IPS-15b (cell line): ENCODE data around the gene ZP2.

Experiments used
- H3K27me3 ChIP-seq: one replicate; pipeline ENCODE4 v1.6.1; 2013; ENCODE audit warnings: low read length; ENCODE audit not compliant: control insufficient read depth, insufficient read depth
- H3K36me3 ChIP-seq: one replicate; pipeline ENCODE4 v1.6.1; 2013; ENCODE audit warnings: low read length; ENCODE audit not compliant: control insufficient read depth, insufficient read depth
- H3K4me1 ChIP-seq: one replicate; pipeline ENCODE4 v1.6.1; 2013; ENCODE audit warnings: mild to moderate bottlenecking, low read length; ENCODE audit not compliant: control insufficient read depth, insufficient read depth
- H3K4me3 ChIP-seq: one replicate; pipeline ENCODE4 v1.5.1; 2013; ENCODE audit warnings: low read depth, low read length
- H3K9ac ChIP-seq: one replicate; pipeline ENCODE4 v1.6.1; 2013; ENCODE audit warnings: low read depth, mild to moderate bottlenecking, low read length
- H3K9me3 ChIP-seq: one replicate; pipeline ENCODE4 v1.6.1; 2013; ENCODE audit warnings: mild to moderate bottlenecking, low read length; ENCODE audit not compliant: control insufficient read depth, insufficient read depth

Gene ZP2

GRCh38 chr16:21167929-21168602, 43.3 kb downstream of the ZP2 start:
- Histone ChIP-seq H3K4me3 (no peak overlapping the region), H3K9me3 (no peaks in the 10 kb centered on the region), H3K27me3 (no peaks in the 10 kb centered on the region), H3K9ac (no peak overlapping the region), H3K36me3 (peaks cover 34% of the 10 kb centered on the region), H3K4me1 (no peaks in the 10 kb centered on the region)

- Histone ChIP-seq H3K9me3 (no peaks in the 10 kb centered on the region), H3K9ac (no peak overlapping the region), H3K4me1 (no peaks in the 10 kb centered on the region), H3K27me3 (no peaks in the 10 kb centered on the region), H3K36me3 (peaks cover 39% of the 10 kb centered on the region), H3K4me3 (no peak overlapping the region)
These were observed 44.0 kb downstream of the ZP2 start for GRCh38 chr16:21167360-21167759.

- Histone ChIP-seq H3K4me3 (no peak overlapping the region), H3K4me1 (no peaks in the 10 kb centered on the region), H3K36me3 (peaks cover 37% of the 10 kb centered on the region), H3K9me3 (no peaks in the 10 kb centered on the region), H3K9ac (no peak overlapping the region), H3K27me3 (no peaks in the 10 kb centered on the region)
These were observed 44.8 kb downstream of the ZP2 start for GRCh38 chr16:21166561-21166961.

GRCh38 chr16:21164521-21165168, 46.7 kb downstream of the ZP2 start:
- Histone ChIP-seq H3K27me3 (no peaks in the 10 kb centered on the region), H3K9me3 (no peaks in the 10 kb centered on the region), H3K36me3 (peaks cover 24% of the 10 kb centered on the region), H3K9ac (no peak overlapping the region), H3K4me1 (peaks cover 3% of the 10 kb centered on the region), H3K4me3 (no peak overlapping the region)

- H3K27me3 ChIP-seq, result no peaks in the 10 kb centered on the region
- H3K9me3 ChIP-seq, result no peaks in the 10 kb centered on the region
- peaks cover 3% of the 10 kb centered on the region for H3K4me1 ChIP-seq
- H3K36me3 ChIP-seq, result peaks cover 24% of the 10 kb centered on the region
- H3K4me3 ChIP-seq, result no peak overlapping the region
- no peak overlapping the region for H3K9ac ChIP-seq
These were observed 47.8 kb downstream of the ZP2 start for GRCh38 chr16:21163576-21163975.

- H3K4me3 ChIP-seq, result no peak overlapping the region
- no peaks in the 10 kb centered on the region for H3K9me3 ChIP-seq
- H3K9ac ChIP-seq, result no peak overlapping the region
- peaks cover 9% of the 10 kb centered on the region for H3K4me1 ChIP-seq
- peaks cover 24% of the 10 kb centered on the region for H3K36me3 ChIP-seq
- H3K27me3 ChIP-seq, result peaks cover 3% of the 10 kb centered on the region
These were observed 48.7 kb downstream of the ZP2 start for GRCh38 chr16:21162661-21163151.

- H3K9me3 ChIP-seq, result no peaks in the 10 kb centered on the region
- H3K4me3 ChIP-seq, result no peak overlapping the region
- H3K27me3 ChIP-seq, result peaks cover 3% of the 10 kb centered on the region
- peaks cover 9% of the 10 kb centered on the region for H3K4me1 ChIP-seq
- H3K9ac ChIP-seq, result no peak overlapping the region
- peaks cover 16% of the 10 kb centered on the region for H3K36me3 ChIP-seq
These were observed 50.2 kb downstream of the ZP2 start for GRCh38 chr16:21161211-21161610.

- no peak overlapping the region for H3K9ac ChIP-seq
- peaks cover 3% of the 10 kb centered on the region for H3K27me3 ChIP-seq
- H3K4me1 ChIP-seq, result peaks cover 9% of the 10 kb centered on the region
- H3K36me3 ChIP-seq, result peaks cover 13% of the 10 kb centered on the region
- H3K4me3 ChIP-seq, result no peak overlapping the region
- no peaks in the 10 kb centered on the region for H3K9me3 ChIP-seq
These were observed 51.1 kb downstream of the ZP2 start for GRCh38 chr16:21160276-21160675.

- peak overlapping the region; percentile 91 for H3K4me3 ChIP-seq
- H3K27me3 ChIP-seq, result peaks cover 3% of the 10 kb centered on the region
- H3K9ac ChIP-seq, result peak overlapping the region; percentile 72
- H3K9me3 ChIP-seq, result no peaks in the 10 kb centered on the region
- peaks cover 9% of the 10 kb centered on the region for H3K4me1 ChIP-seq
- peaks cover 12% of the 10 kb centered on the region for H3K36me3 ChIP-seq
These were observed 52.0 kb downstream of the ZP2 start for GRCh38 chr16:21159281-21159951.

GRCh38 chr16:21158208-21159110, 52.9 kb downstream of the ZP2 start, which contains the start of gene LDAF1:
Gene LDAF1, plus strand, starts transcription at chr16:21158674. Its CDS starts 2,509 bp downstream, at chr16:21161183.
- Histone ChIP-seq H3K27me3 (peaks cover 3% of the 10 kb centered on the region), H3K4me3 (peak within 1 kb of the TSS; percentile 91)

GRCh38 chr16:21157632-21158031, 53.7 kb downstream of the ZP2 start:
- Histone ChIP-seq H3K9me3 (no peaks in the 10 kb centered on the region), H3K36me3 (peaks cover 3% of the 10 kb centered on the region), H3K9ac (no peak overlapping the region), H3K27me3 (peaks cover 3% of the 10 kb centered on the region), H3K4me1 (peaks cover 9% of the 10 kb centered on the region), H3K4me3 (no peak overlapping the region)

More at GRCh38 chr16:21158208-21159110, 52.9 kb downstream of the ZP2 start, which contains the start of gene LDAF1:
- peaks cover 12% of the 10 kb centered on the region for H3K36me3 ChIP-seq
- peak within 1 kb of the TSS; percentile 72 for H3K9ac ChIP-seq
- no peaks in the 10 kb centered on the region for H3K9me3 ChIP-seq
- peaks cover 9% of the 10 kb centered on the region for H3K4me1 ChIP-seq
